Liver (tissue), 3 donors: ENCODE measurements around the gene CFAP57.

Experiments
- ATF3 ChIP-seq: IDR thresholded peaks from 2 replicates; pipeline ENCODE4 v1.6.1; 2016; ENCODE audit warnings: antibody characterized with exemption
- CTCF ChIP-seq: fragments of 150-350 bp; IDR thresholded peaks from 2 replicates; pipeline ENCODE4 v1.5.1; 2017; ENCODE audit warnings: improper control_type of control experiment, low read depth, low read length; ENCODE audit not compliant: missing input control
- EGR1 ChIP-seq, 2 donors: IDR thresholded peaks; 2 replicates each; pipeline ENCODE4 v1.6.1; 2016 to 2018; ENCODE audit warnings: antibody characterized with exemption in 2 of 2, low read depth in 2 of 2
- FOXA1 ChIP-seq: IDR thresholded peaks from 2 replicates; pipeline ENCODE4 v1.6.1; 2016; ENCODE audit warnings: antibody characterized with exemption
- GABPA ChIP-seq, 2 donors: IDR thresholded peaks in 1 of 2; conservative IDR thresholded peaks in 1 of 2; 2 replicates each; pipeline ENCODE4 v1.6.1; 2016; ENCODE audit warnings: antibody characterized with exemption in 2 of 2, mild to moderate bottlenecking in 1 of 2, moderate library complexity in 1 of 2
- MAX ChIP-seq: IDR thresholded peaks from 2 replicates; pipeline ENCODE4 v1.6.1; 2016; ENCODE audit warnings: antibody characterized with exemption
- RAD21 ChIP-seq, 2 donors: IDR thresholded peaks; 2 replicates each; pipeline ENCODE4 v1.6.1; 2016; ENCODE audit warnings: antibody characterized with exemption in 2 of 2, mild to moderate bottlenecking in 2 of 2
- REST ChIP-seq: IDR thresholded peaks from 2 replicates; pipeline ENCODE4 v1.6.1; 2016; ENCODE audit warnings: antibody characterized with exemption, mild to moderate bottlenecking
- RXRA ChIP-seq, 2 donors: IDR thresholded peaks; 2 replicates each; pipeline ENCODE4 v1.6.1; 2017 to 2018; ENCODE audit warnings: antibody characterized with exemption in 2 of 2, mild to moderate bottlenecking in 1 of 2
- SP1 ChIP-seq: IDR thresholded peaks from 2 replicates; pipeline ENCODE4 v1.6.1; 2018; ENCODE audit warnings: antibody characterized with exemption, mild to moderate bottlenecking
- TAF1 ChIP-seq: conservative IDR thresholded peaks from 2 replicates; pipeline ENCODE4 v1.6.1; 2016; ENCODE audit warnings: antibody characterized with exemption, mild to moderate bottlenecking
- YY1 ChIP-seq: IDR thresholded peaks from 2 replicates; pipeline ENCODE4 v1.6.1; 2016; ENCODE audit warnings: antibody characterized with exemption, mild to moderate bottlenecking
- ZBTB33 ChIP-seq: IDR thresholded peaks from 2 replicates; pipeline ENCODE4 v1.6.1; 2016; ENCODE audit warnings: antibody characterized with exemption
- donor health status: healthy.
- donor health status: healthy.

- TF ChIP-seq REST (no peak), CTCF (no peak), YY1 (no peak), ATF3 (no peak), EGR1 (IDR thresholded peaks at IDR 0.05; ENCODE audit: low read depth in 2 of 2) (no peak), MAX (no peak), RAD21 (IDR thresholded peaks at IDR 0.05) (peak in 1 of 2 donors; percentile 36), RXRA (IDR thresholded peaks at IDR 0.05) (peak in 1 of 2 donors; percentile 8), GABPA (IDR thresholded peaks at IDR 0.05 in 1 of 2, conservative IDR thresholded peaks at IDR 0.05 in 1 of 2) (no peak), TAF1 (no peak), ZBTB33 (no peak), FOXA1 (no peak), SP1 (peak; percentile 41)
These were observed 113.3 kb downstream of the CFAP57 start, which contains the start of gene C1orf210 for GRCh38 chr1:43285269-43285990.
